Epidermal melanocyte (primary cell): ENCODE data around the gene RRAS2.

Experiments
- DNase-seq: peaks from one replicate; pipeline ENCODE4 v3.0.0; 2011; ENCODE audit warnings: low spot score; ENCODE audit not compliant: insufficient read length

Gene RRAS2

GRCh38 chr11:14339356-14339755 lies 19.6 kb downstream of the RRAS2 start:
- DNase-seq = no peak

- no peak for DNase-seq
Measured at GRCh38 chr11:14336507-14337503, 22.2 kb downstream of the RRAS2 start.

- DNase-seq = no peak
Measured at GRCh38 chr11:14335712-14336111, 23.3 kb downstream of the RRAS2 start.

- no peak for DNase-seq
Measured at GRCh38 chr11:14334893-14335292, 24.1 kb downstream of the RRAS2 start.

- DNase-seq = no peak
Measured at GRCh38 chr11:14334192-14334591, 24.8 kb downstream of the RRAS2 start.

GRCh38 chr11:14331476-14332136 lies 27.4 kb downstream of the RRAS2 start:
- DNase-seq = no peak

GRCh38 chr11:14330881-14331280 lies 28.1 kb downstream of the RRAS2 start:
- no peak for DNase-seq

GRCh38 chr11:14329702-14330101 lies 29.3 kb downstream of the RRAS2 start:
- no peak for DNase-seq

- DNase-seq = no peak
Measured at GRCh38 chr11:14327116-14327515, 31.9 kb downstream of the RRAS2 start.

GRCh38 chr11:14323118-14323676 lies 35.8 kb downstream of the RRAS2 start:
- no peak for DNase-seq

GRCh38 chr11:14322510-14322909 lies 36.5 kb downstream of the RRAS2 start:
- no peak for DNase-seq

- no peak for DNase-seq
Measured at GRCh38 chr11:14320020-14320419, 39.0 kb downstream of the RRAS2 start.

GRCh38 chr11:14318581-14318981 lies 40.4 kb downstream of the RRAS2 start:
- no peak for DNase-seq

- no peak for DNase-seq
Measured at GRCh38 chr11:14317659-14318325, 41.2 kb downstream of the RRAS2 start.

- DNase-seq = no peak
Measured at GRCh38 chr11:14315130-14315529, 43.9 kb downstream of the RRAS2 start.

GRCh38 chr11:14314127-14314526 lies 44.9 kb downstream of the RRAS2 start:
- DNase-seq = no peak

GRCh38 chr11:14312736-14313438 lies 46.1 kb downstream of the RRAS2 start:
- no peak for DNase-seq

- peak; percentile 51 for DNase-seq
Measured at GRCh38 chr11:14310679-14311078, 48.3 kb downstream of the RRAS2 start.

GRCh38 chr11:14309425-14310192 lies 49.4 kb downstream of the RRAS2 start:
- no peak for DNase-seq

- DNase-seq = no peak
Measured at GRCh38 chr11:14308897-14309387, 50.0 kb downstream of the RRAS2 start.
